Fibroblast of lung (primary cell): Measurements from ENCODE around the gene ANGPT4. TPM values are rescaled to one million over a fixed set of nuclear protein-coding genes. Genes with fewer than 3 reads are reported as not detected.

ENCODE experiments used
- DNase-seq, 2 donors: peaks; one replicate each; pipeline versions ENCODE4 v3.0.0 to v3.0.0-alpha.2; 2010; ENCODE audit warnings: low read depth in 2 of 2
- H2AFZ ChIP-seq: 2 replicates; pipeline ENCODE4 v1.5.1; 2012; ENCODE audit warnings: low read length, control low read depth, inconsistent platforms
- H3K27ac ChIP-seq: 2 replicates; pipeline ENCODE4 v1.5.1; 2011; ENCODE audit warnings: low read length, control low read depth; ENCODE audit not compliant: insufficient read depth
- H3K27me3 ChIP-seq: 2 replicates; pipeline ENCODE4 v1.5.1; 2011; ENCODE audit warnings: mild to moderate bottlenecking, low read length; ENCODE audit not compliant: control insufficient read depth, insufficient read depth
- H3K36me3 ChIP-seq: 2 replicates; pipeline ENCODE4 v1.5.1; 2011; ENCODE audit warnings: low read length; ENCODE audit not compliant: control insufficient read depth, insufficient read depth
- H3K4me1 ChIP-seq: 2 replicates; pipeline ENCODE4 v1.5.1; 2011; ENCODE audit warnings: low read length; ENCODE audit not compliant: control insufficient read depth, insufficient read depth; ENCODE audit errors: extremely low read depth
- H3K4me2 ChIP-seq: 2 replicates; pipeline ENCODE4 v1.5.1; 2011; ENCODE audit warnings: low read length, control low read depth; ENCODE audit not compliant: insufficient read depth; ENCODE audit errors: extremely low read depth
- H3K4me3 ChIP-seq, 4 experiments: fragments of 200-600 bp in 1 of 4; sonication (generic) in 1 of 4; replicated peaks in 1 of 4; 2 replicates each; pipeline ENCODE4 v1.5.1; 2011 to 2016; ENCODE audit warnings: low read length in 4 of 4, low read depth in 3 of 4, mild to moderate bottlenecking in 3 of 4, control low read depth in 2 of 4, inconsistent platforms in 1 of 4, mixed read lengths in 1 of 4; ENCODE audit not compliant: insufficient read depth in 1 of 4; ENCODE audit errors: control extremely low read depth in 1 of 4
- H3K79me2 ChIP-seq: 2 replicates; pipeline ENCODE4 v1.5.1; 2012; ENCODE audit warnings: mild to moderate bottlenecking, low read length, inconsistent platforms; ENCODE audit not compliant: control insufficient read depth, insufficient read depth
- H3K9ac ChIP-seq: 2 replicates; pipeline ENCODE4 v1.5.1; 2011; ENCODE audit warnings: mild to moderate bottlenecking, low read length, control low read depth; ENCODE audit not compliant: insufficient read depth
- H3K9me3 ChIP-seq: 2 replicates; pipeline ENCODE4 v1.5.1; 2012; ENCODE audit warnings: low read depth, low read length; ENCODE audit not compliant: control insufficient read depth, insufficient read depth
- H4K20me1 ChIP-seq: 2 replicates; pipeline ENCODE4 v1.5.1; 2011; ENCODE audit warnings: low read length; ENCODE audit not compliant: control insufficient read depth, insufficient read depth; ENCODE audit errors: extremely low read depth
- CTCF ChIP-seq, 2 donors: IDR thresholded peaks in 1 of 2; conservative IDR thresholded peaks in 1 of 2; 1 replicate in 1 of 2; 2 replicates in 1 of 2; pipeline ENCODE4 v1.5.1; 2011 to 2012; ENCODE audit warnings: low read length in 2 of 2, control low read depth in 1 of 2, inconsistent platforms in 1 of 2, low read depth in 1 of 2, mild to moderate bottlenecking in 1 of 2
- EZH2 ChIP-seq: IDR thresholded peaks from 2 replicates; pipeline ENCODE4 v1.5.1; 2012; ENCODE audit warnings: low read length, control low read depth, mild to moderate bottlenecking; ENCODE audit errors: missing control alignments
- polyA plus RNA-seq, 2 donors: library from polyadenylated mRNA; depleted of rRNA in 1 of 2; stranded (reverse) in 1 of 2; unstranded in 1 of 2; fragments of >200 nt; gene quantifications; 2 replicates each; pipeline ENCODE4 v1.2.1, GENCODE V29; 2011 to 2012; ENCODE audit warnings: missing spikeins in 1 of 2
- total RNA-seq: library from RNA; depleted of rRNA; stranded (reverse); fragments of >200 nt; gene quantifications from 2 replicates; pipeline ENCODE4 v1.2.1, GENCODE V29; 2014

ANGPT4 gene
- total and polyA plus RNA-seq, 2 donors (not counting 1 experiment from before 2014, with no cell fraction given), result under 0.01 TPM; not detected in 1

GRCh38 chr20:875115-875514, 41.0 kb downstream of the ANGPT4 start:
- Histone ChIP-seq H3K27me3 (peaks cover 6% of the 10 kb centered on the region), H3K27ac (no peak overlapping the region), H2AFZ (no peak overlapping the region), H4K20me1 (no peaks in the 10 kb centered on the region), H3K9ac (no peak overlapping the region), H3K79me2 (no peaks in the 10 kb centered on the region), H3K4me1 (no peaks in the 10 kb centered on the region), H3K9me3 (no peaks in the 10 kb centered on the region), H3K36me3 (no peaks in the 10 kb centered on the region), H3K4me2 (no peak overlapping the region), H3K4me3 (no peak overlapping the region)
- no peak for TF ChIP-seq EZH2
- no peak for TF ChIP-seq CTCF (conservative IDR thresholded peaks at IDR 0.05 in 1 of 2, IDR thresholded peaks at IDR 0.05 in 1 of 2; ENCODE audit: low read depth in 1 of 2, low read length in 2 of 2)
- no peak for DNase-seq

- no peak overlapping the region for H3K9ac ChIP-seq
- no peaks in the 10 kb centered on the region for H3K79me2 ChIP-seq
- H3K4me3 ChIP-seq, result no peak overlapping the region
- no peak for DNase-seq
- H3K36me3 ChIP-seq, result no peaks in the 10 kb centered on the region
- no peak overlapping the region for H3K4me2 ChIP-seq
- H3K9me3 ChIP-seq, result no peaks in the 10 kb centered on the region
- no peaks in the 10 kb centered on the region for H4K20me1 ChIP-seq
- H3K27me3 ChIP-seq, result peaks cover 6% of the 10 kb centered on the region
- no peak for TF ChIP-seq CTCF (conservative IDR thresholded peaks at IDR 0.05 in 1 of 2, IDR thresholded peaks at IDR 0.05 in 1 of 2; ENCODE audit: low read depth in 1 of 2, low read length in 2 of 2)
- TF ChIP-seq EZH2, result no peak
- H3K27ac ChIP-seq, result no peak overlapping the region
- H3K4me1 ChIP-seq, result no peaks in the 10 kb centered on the region
- H2AFZ ChIP-seq, result no peak overlapping the region
These were observed 42.1 kb downstream of the ANGPT4 start for GRCh38 chr20:873875-874607.

GRCh38 chr20:872855-873520, 43.1 kb downstream of the ANGPT4 start:
- H4K20me1 ChIP-seq, result no peaks in the 10 kb centered on the region
- H3K4me3 ChIP-seq, result no peak overlapping the region
- TF ChIP-seq CTCF (conservative IDR thresholded peaks at IDR 0.05 in 1 of 2, IDR thresholded peaks at IDR 0.05 in 1 of 2; ENCODE audit: low read depth in 1 of 2, low read length in 2 of 2) (no peak), EZH2 (no peak)
- no peaks in the 10 kb centered on the region for H3K9me3 ChIP-seq
- no peak overlapping the region for H2AFZ ChIP-seq
- no peak overlapping the region for H3K4me2 ChIP-seq
- peaks cover 6% of the 10 kb centered on the region for H3K27me3 ChIP-seq
- no peak overlapping the region for H3K9ac ChIP-seq
- no peaks in the 10 kb centered on the region for H3K36me3 ChIP-seq
- H3K27ac ChIP-seq, result no peak overlapping the region
- DNase-seq, result no peak
- no peaks in the 10 kb centered on the region for H3K79me2 ChIP-seq
- no peaks in the 10 kb centered on the region for H3K4me1 ChIP-seq
